Measurements from ENCODE around the gene GGTLC1. TPM values are rescaled to one million over a fixed set of nuclear protein-coding genes. Genes with fewer than 3 reads are reported as not detected.
A peak's percentile ranks its signal among the peaks of the same experiment; 100 is the strongest.

GGTLC1 gene
- not detected for total RNA-seq

DNA sequence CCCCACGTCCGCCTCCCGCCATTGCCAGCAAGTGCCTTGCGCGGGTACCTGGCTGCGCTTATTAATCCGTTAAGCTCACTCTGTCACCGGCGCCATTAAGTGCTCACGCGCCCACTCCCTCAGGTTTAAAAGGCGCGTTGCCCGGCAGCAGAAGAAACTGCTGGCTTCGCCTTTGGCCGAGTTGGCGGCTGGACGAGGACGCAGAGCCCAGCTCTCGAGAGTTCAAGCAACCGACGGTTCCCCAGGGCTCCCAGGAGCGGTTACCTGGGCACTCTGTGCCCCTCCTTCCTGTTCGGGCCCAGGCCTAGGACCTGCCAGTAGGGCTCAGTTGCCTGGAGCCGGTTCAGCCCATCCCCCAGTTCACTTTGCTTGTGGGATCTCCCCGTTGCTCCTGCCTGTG is at the start of gene GGTLC1:
Gene GGTLC1, minus strand, starts transcription at position 219 of the 400 bp plus-strand sequence. CDS start 2,168 bp downstream, outside the sequence.
- Mint-ChIP-seq H3K4me3 (no peak within 1 kb of the TSS), H3K27me3 (ENCODE audit: low read depth) (no peaks in the 10 kb centered on the region), H3K36me3 (ENCODE audit: low read depth) (no peaks in the 10 kb centered on the region), H3K4me1 (ENCODE audit: low read depth) (no peaks in the 10 kb centered on the region), H3K9me3 (no peaks in the 10 kb centered on the region), H3K27ac (no peak within 1 kb of the TSS)
- CTCF ChIA-PET, result no interaction called here
- DNase-seq, result no peak
- intact Hi-C loops (cut with micrococcal nuclease), result no loop called here

DNA sequence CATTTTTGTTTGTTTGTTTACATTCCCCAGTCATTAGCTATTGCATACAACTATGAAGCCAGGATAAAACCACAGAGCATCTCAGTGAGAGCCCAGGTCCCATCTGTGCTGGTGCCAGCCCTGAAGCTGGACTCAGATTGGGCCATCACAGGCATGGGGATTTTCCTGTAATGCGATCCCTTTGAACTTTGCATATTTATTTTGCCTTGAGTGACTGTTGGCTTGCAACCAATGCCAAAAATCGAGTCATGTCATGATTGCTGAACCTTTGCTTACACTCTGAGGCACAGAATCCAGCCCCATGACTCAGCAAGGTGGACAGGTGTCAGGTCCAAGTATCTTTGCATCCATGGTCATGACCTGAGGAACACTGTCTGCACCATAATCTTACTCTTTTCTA is 46.2 kb upstream of the GGTLC1 start:
- no peak for DNase-seq
- no peak overlapping the region for H3K27ac Mint-ChIP-seq
- intact Hi-C loops (cut with micrococcal nuclease), result loop anchor here (10.0 kb wide), 2 partner anchors 900 to 1370 kb away; partner anchors contain the start of gene GINS1
- H3K4me1 Mint-ChIP-seq (ENCODE audit: low read depth), result peaks cover 19% of the 10 kb centered on the region
- H3K36me3 Mint-ChIP-seq (ENCODE audit: low read depth), result peaks cover 1% of the 10 kb centered on the region
- H3K27me3 Mint-ChIP-seq (ENCODE audit: low read depth), result no peaks in the 10 kb centered on the region
- no peak overlapping the region for H3K4me3 Mint-ChIP-seq
- peaks cover 2% of the 10 kb centered on the region for H3K9me3 Mint-ChIP-seq
- CTCF ChIA-PET, result no interaction called here

DNA sequence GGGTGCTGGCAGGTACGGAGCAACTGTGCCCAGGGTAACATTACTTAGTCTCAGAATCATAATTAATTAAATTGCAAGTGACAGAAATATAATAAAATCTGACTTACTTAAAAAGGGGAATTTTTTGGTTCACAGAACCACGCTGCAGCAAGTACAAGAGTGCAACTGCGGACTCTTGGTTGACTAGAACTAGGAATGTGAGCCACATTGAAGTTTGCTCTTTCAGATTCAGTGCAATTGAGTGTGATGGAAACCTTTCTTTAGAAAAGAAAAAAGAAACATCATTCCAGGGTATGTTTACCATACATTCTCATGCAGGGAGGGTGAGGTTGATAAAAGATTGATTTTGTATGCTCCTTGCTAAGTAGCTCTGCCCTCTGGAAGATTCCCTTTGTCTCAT is 45.0 kb upstream of the GGTLC1 start:
- Mint-ChIP-seq H3K9me3 (peaks cover 2% of the 10 kb centered on the region), H3K36me3 (ENCODE audit: low read depth) (peaks cover 1% of the 10 kb centered on the region), H3K4me3 (no peak overlapping the region), H3K27ac (peak overlapping the region; percentile 76), H3K27me3 (ENCODE audit: low read depth) (no peaks in the 10 kb centered on the region), H3K4me1 (ENCODE audit: low read depth) (peaks cover 19% of the 10 kb centered on the region)
- intact Hi-C loops (cut with micrococcal nuclease), result loop anchor here (1.0 to 10.0 kb wide), 4 partner anchors 12 to 1371 kb away; partner anchors contain the start of gene GINS1
- no peak for DNase-seq
- CTCF ChIA-PET, result no interaction called here

DNA sequence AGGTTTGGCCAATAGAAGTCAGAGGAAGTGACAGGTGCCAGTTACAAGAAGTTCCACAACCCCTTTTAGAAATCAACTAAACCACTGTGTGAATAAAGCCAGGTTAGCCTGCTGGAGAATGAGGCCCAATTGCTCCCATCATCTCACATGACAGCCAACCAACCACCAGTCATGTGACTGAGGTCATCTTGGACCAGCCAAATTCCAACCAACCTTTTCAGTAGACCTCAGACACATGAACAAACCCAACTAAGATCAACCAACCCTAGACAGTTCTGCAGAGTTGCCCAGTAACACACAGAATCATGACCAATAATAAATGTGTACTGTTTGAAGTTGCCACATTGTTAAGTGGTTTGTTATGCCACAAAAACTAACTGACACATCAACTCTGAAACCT is 44.6 kb upstream of the GGTLC1 start:
- no peak overlapping the region for H3K4me3 Mint-ChIP-seq
- peak; percentile 26 for DNase-seq
- CTCF ChIA-PET, result no interaction called here

DNA sequence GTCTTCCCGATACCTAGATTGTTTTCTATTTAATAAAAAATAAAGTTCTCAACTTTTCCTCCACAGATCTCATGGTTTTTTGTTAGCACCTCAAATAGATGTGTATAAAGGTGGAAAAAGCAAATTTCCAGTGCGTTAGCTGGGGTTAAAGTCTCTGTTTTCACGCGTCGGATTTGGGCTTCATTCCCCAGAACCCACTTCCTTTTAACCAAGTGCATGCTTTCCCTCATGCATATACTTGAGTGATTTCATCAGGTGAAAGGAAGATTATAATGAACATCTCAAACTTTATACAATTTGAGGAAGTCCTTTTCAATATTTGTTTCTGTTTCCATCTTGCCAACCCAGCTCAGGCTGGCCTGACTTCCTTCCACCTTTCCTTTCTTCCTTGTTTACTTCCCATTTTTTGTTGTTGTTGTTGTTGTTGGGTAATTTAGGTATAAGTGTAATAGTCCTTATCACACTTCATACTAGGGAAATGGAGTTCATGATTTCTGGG is 43.9 kb upstream of the GGTLC1 start:
- no peak overlapping the region for H3K4me3 Mint-ChIP-seq
- H3K27ac Mint-ChIP-seq, result peak overlapping the region; percentile 76
- H3K36me3 Mint-ChIP-seq (ENCODE audit: low read depth), result peaks cover 1% of the 10 kb centered on the region
- peaks cover 2% of the 10 kb centered on the region for H3K9me3 Mint-ChIP-seq
- peaks cover 26% of the 10 kb centered on the region for H3K4me1 Mint-ChIP-seq (ENCODE audit: low read depth)
- CTCF ChIA-PET, result no interaction called here
- DNase-seq, result no peak
- H3K27me3 Mint-ChIP-seq (ENCODE audit: low read depth), result no peaks in the 10 kb centered on the region
- intact Hi-C loops (cut with micrococcal nuclease), result loop anchor here (10.0 kb wide), 2 partner anchors 902 to 1372 kb away; partner anchors contain the start of gene GINS1

More for the DNA sequence above, 44.6 kb upstream of the GGTLC1 start:
- no peaks in the 10 kb centered on the region for H3K27me3 Mint-ChIP-seq (ENCODE audit: low read depth)
- intact Hi-C loops (cut with micrococcal nuclease), result loop anchor here (1.0 to 10.0 kb wide), 4 partner anchors 12 to 1372 kb away; partner anchors contain the start of gene GINS1
- H3K9me3 Mint-ChIP-seq, result peaks cover 2% of the 10 kb centered on the region
- peaks cover 19% of the 10 kb centered on the region for H3K4me1 Mint-ChIP-seq (ENCODE audit: low read depth)
- H3K36me3 Mint-ChIP-seq (ENCODE audit: low read depth), result peaks cover 1% of the 10 kb centered on the region
- H3K27ac Mint-ChIP-seq, result peak overlapping the region; percentile 76

DNA sequence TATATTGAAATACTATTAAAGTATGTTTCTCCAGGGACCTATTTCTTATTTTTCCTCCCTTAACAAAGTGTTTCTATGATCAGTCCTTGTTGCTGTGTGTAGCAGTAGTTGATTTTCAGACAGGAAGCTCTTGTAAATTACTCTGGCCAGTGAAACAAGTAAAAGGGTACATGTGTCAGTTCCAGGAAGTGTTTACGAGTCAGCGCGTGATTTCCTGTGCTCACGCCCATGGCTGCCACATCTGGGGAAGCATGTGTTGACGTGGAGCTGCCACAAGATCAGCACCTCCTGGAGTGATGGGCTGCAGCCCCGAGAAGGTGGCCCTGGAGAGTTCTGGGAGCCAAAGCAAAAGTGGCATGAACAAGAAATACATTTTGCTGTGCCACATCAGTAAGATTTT is 38.6 kb upstream of the GGTLC1 start:
- H3K4me1 Mint-ChIP-seq (ENCODE audit: low read depth), result peaks cover 30% of the 10 kb centered on the region
- H3K9me3 Mint-ChIP-seq, result peaks cover 2% of the 10 kb centered on the region
- peak; percentile 90 for DNase-seq
- CTCF ChIA-PET, result interaction anchor here (0.6 to 1.7 kb wide), 6 partner anchors 9 to 125 kb away, joined by 3 to 9 read pairs (median 5); no protein-coding TSS in a partner anchor
- no peaks in the 10 kb centered on the region for H3K27me3 Mint-ChIP-seq (ENCODE audit: low read depth)
- peak overlapping the region; percentile 84 for H3K27ac Mint-ChIP-seq
- H3K36me3 Mint-ChIP-seq (ENCODE audit: low read depth), result peaks cover 1% of the 10 kb centered on the region
- intact Hi-C loops (cut with micrococcal nuclease), result loop anchor here (1.0 to 5.0 kb wide), 3 partner anchors 18 to 665 kb away; partner anchors contain the start of gene GZF1
- peak overlapping the region; percentile 40 for H3K4me3 Mint-ChIP-seq

DNA sequence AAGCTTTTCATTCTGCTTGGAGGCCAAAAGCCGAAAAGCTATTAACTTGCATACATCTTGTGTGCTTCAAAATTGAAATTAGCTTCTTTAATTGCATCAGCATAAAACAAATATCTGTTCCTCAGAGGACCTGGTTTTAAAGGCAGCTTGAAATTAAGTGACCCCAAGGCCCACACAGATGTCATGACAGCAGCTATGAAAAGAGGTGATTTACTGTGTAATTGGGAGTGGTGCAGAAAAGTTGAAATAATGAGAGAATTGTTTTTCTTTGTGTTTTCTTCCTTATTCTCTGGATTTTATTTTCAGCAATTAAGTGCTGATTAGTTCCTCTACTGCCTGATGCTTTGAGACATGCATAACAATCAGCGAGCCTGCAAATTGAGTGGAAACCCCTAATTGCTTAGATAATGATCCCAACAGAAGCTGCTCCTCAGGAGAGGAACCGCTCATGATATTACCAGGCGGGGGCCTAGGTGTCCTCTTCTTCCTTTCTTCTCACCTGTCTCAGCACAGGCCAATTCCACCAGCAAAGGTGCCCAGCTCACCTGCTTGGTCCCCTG is 34.1 kb upstream of the GGTLC1 start:
- DNase-seq, result no peak
- no peak overlapping the region for H3K27ac Mint-ChIP-seq
- no peak overlapping the region for H3K4me3 Mint-ChIP-seq
- CTCF ChIA-PET, result interaction anchor here (0.6 to 0.9 kb wide), 4 partner anchors 82 to 434 kb away, joined by 3 to 5 read pairs (median 3); no protein-coding TSS in a partner anchor
- no peaks in the 10 kb centered on the region for H3K27me3 Mint-ChIP-seq (ENCODE audit: low read depth)
- H3K9me3 Mint-ChIP-seq, result no peaks in the 10 kb centered on the region
- intact Hi-C loops (cut with micrococcal nuclease), result no loop called here
- peaks cover 32% of the 10 kb centered on the region for H3K4me1 Mint-ChIP-seq (ENCODE audit: low read depth)
- peaks cover 1% of the 10 kb centered on the region for H3K36me3 Mint-ChIP-seq (ENCODE audit: low read depth)

DNA sequence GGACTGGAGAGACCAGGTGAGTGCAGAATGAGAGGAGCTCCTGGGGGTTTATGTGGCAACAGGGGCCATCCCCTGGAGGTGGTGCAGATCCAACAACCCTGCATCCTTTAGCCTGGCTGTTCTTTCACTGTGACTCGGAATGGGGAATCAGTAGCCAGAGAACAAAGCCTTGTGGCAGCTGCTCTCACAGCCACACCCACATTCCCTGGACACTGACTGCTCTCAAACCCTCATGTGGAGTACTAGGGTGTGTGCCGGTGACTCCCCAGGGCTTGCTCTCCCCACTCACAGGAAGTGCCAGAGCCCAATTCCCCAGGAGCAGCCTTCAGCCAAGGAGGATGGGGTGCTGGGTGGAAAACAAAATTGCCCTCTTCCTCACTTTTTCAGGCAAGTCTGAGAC is 30.2 kb upstream of the GGTLC1 start:
- Mint-ChIP-seq H3K36me3 (ENCODE audit: low read depth) (no peaks in the 10 kb centered on the region), H3K4me1 (ENCODE audit: low read depth) (peaks cover 15% of the 10 kb centered on the region), H3K27ac (no peak overlapping the region), H3K4me3 (no peak overlapping the region), H3K27me3 (ENCODE audit: low read depth) (no peaks in the 10 kb centered on the region), H3K9me3 (no peaks in the 10 kb centered on the region)
- CTCF ChIA-PET, result interaction anchor here (1.5 to 2.4 kb wide), 2 partner anchors 8 to 81 kb away, joined by 5 to 7 read pairs; no protein-coding TSS in a partner anchor
- intact Hi-C loops (cut with micrococcal nuclease), result no loop called here
- DNase-seq, result no peak

DNA sequence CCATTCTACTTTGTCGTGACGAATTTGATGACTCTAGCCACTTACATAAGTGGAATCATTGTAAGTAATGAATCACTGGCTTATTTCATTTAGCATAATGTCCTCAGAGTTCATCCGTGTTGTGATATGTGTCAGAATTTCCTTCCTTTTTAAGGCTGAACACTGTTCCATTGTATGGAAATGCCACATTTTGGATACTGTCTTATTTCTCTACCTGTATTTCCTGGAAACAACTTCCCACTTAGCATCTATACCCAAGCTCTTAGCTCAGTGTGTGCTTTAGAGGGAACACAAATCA is 28.8 kb upstream of the GGTLC1 start:
- Mint-ChIP-seq H3K9me3 (no peaks in the 10 kb centered on the region), H3K4me1 (ENCODE audit: low read depth) (peaks cover 22% of the 10 kb centered on the region), H3K27ac (no peak overlapping the region), H3K27me3 (ENCODE audit: low read depth) (no peaks in the 10 kb centered on the region), H3K4me3 (no peak overlapping the region), H3K36me3 (ENCODE audit: low read depth) (no peaks in the 10 kb centered on the region)
- intact Hi-C loops (cut with micrococcal nuclease), result no loop called here
- CTCF ChIA-PET, result interaction anchor here (1.5 to 2.4 kb wide), 2 partner anchors 9 to 83 kb away, joined by 5 to 7 read pairs; no protein-coding TSS in a partner anchor
- DNase-seq, result no peak

DNA sequence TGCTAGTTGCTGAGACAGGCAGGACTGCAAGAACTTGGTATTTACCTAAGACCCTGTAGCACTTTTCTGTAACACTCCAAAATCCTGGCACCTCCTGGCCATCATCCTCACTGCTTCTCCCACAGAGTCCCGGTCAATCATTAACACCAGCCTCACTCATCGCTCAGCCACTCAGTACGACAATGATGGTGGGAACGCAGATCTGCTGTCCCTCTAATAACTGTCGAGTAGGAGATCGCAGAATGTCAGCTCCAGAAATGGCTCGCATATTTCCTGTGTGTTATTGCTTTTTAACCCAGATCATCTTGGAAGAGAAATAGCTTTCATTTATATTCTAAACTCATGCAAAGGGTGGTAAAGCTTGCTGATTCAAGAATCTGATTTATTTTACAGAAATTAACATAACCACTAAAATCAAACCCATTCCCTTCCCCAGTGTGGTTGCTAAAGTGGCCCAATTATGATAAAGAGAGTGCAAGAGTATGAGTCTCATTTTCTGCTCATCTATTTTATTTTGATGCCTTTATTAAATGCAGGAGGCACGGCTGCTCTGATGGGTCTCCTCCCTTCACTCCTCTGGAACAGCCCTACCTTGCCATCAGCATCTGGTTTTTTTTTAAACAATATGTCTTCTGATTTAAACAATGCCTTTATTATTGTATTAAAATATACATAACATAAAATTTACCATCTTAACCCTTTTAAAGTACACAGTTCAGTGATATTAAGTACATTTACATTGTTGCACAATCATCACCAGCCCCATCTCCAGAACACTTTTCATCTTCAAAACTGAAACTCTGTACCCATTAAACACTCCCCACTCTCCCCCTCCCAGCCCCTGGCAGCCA is 28.3 kb upstream of the GGTLC1 start:
- Mint-ChIP-seq H3K4me3 (no peak overlapping the region), H3K27ac (no peak overlapping the region), H3K27me3 (ENCODE audit: low read depth) (no peaks in the 10 kb centered on the region), H3K36me3 (ENCODE audit: low read depth) (no peaks in the 10 kb centered on the region), H3K9me3 (no peaks in the 10 kb centered on the region), H3K4me1 (ENCODE audit: low read depth) (peaks cover 22% of the 10 kb centered on the region)
- intact Hi-C loops (cut with micrococcal nuclease), result no loop called here
- DNase-seq, result peak; percentile 42
- CTCF ChIA-PET, result interaction anchor here (0.7 to 2.4 kb wide), 2 partner anchors 10 to 20 kb away, joined by 3 to 7 read pairs; no protein-coding TSS in a partner anchor

DNA sequence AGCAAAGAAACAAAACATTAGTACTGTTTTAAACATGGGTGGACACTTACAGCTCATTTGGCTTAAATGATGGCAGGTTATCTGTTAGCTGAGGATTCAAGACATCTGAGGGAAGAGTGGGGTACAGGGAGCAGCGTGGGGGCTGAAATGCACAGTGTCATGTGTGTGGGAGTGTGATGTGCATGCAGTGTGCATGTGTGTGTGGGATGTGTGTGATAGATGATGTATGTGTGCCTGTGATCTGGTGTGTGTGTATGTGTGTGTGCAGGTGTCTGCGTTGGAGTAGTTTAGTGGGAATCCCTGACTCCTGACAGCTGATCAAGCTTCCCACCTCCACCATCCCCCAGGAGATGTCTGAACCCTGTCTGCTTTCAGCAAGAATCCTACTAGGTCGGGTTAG is 25.4 kb upstream of the GGTLC1 start:
- no peaks in the 10 kb centered on the region for H3K36me3 Mint-ChIP-seq (ENCODE audit: low read depth)
- H3K9me3 Mint-ChIP-seq, result no peaks in the 10 kb centered on the region
- no peak for DNase-seq
- intact Hi-C loops (cut with micrococcal nuclease), result no loop called here
- CTCF ChIA-PET, result no interaction called here
- peaks cover 22% of the 10 kb centered on the region for H3K4me1 Mint-ChIP-seq (ENCODE audit: low read depth)
- H3K27ac Mint-ChIP-seq, result no peak overlapping the region
- H3K27me3 Mint-ChIP-seq (ENCODE audit: low read depth), result no peaks in the 10 kb centered on the region
- no peak overlapping the region for H3K4me3 Mint-ChIP-seq

DNA sequence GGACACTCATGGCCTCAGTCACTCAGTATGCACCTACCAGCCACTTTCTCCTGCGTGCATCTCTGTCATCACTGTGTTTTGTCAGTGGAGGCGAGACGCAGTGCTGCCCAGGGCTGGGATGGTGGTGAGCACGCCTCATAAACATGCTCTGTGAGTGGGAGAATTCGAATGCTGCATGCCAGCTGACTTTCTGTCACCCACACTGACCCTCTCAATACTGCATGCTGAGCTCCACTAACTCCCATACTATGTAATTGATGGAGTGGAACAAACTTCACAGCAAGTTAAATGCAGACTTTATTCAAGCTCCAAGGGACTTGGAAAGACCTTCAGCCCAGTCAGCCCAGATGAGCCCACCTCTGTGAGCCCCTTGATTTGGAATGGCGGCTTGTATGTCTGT is 22.7 kb upstream of the GGTLC1 start:
- no peaks in the 10 kb centered on the region for H3K27me3 Mint-ChIP-seq (ENCODE audit: low read depth)
- intact Hi-C loops (cut with micrococcal nuclease), result no loop called here

More for the DNA sequence above, 22.7 kb upstream of the GGTLC1 start:
- Mint-ChIP-seq H3K4me1 (ENCODE audit: low read depth) (peaks cover 7% of the 10 kb centered on the region), H3K9me3 (no peaks in the 10 kb centered on the region), H3K27ac (no peak overlapping the region), H3K4me3 (no peak overlapping the region), H3K36me3 (ENCODE audit: low read depth) (no peaks in the 10 kb centered on the region)
- no peak for DNase-seq
- CTCF ChIA-PET, result no interaction called here

Data from activated naive CD4-positive, alpha-beta T cell treated with anti-CD3 and anti-CD28 coated beads for 36 hours (primary cell).